HG02852 (cell line): ENCODE data around the gene PES1.
"Not testable (repeated sequence)": the region's sequence is repeated elsewhere in the genome, so short reads cannot be mapped to it uniquely, and the experiment has no call there.

Source experiments
- ATAC-seq: cut with Tn5 transposase; IDR thresholded peaks from one replicate; pipeline ENCODE4 v1.9.1; 2021; ENCODE audit warnings: mild to moderate bottlenecking, moderate library complexity; ENCODE audit not compliant: unreplicated experiment

PES1 gene

GRCh38 chr22:30591588-30592359 lies at the start of gene PES1:
PES1 (minus strand) TSS chr22:30591910; CDS start chr22:30591833, 77 bp downstream.
- ATAC-seq = peak; percentile 99

GRCh38 chr22:30640839-30641430 lies 49.2 kb upstream of the PES1 start:
- ATAC-seq = no peak

GRCh38 chr22:30640361-30640760 lies 48.7 kb upstream of the PES1 start:
- ATAC-seq = no peak

DNA sequence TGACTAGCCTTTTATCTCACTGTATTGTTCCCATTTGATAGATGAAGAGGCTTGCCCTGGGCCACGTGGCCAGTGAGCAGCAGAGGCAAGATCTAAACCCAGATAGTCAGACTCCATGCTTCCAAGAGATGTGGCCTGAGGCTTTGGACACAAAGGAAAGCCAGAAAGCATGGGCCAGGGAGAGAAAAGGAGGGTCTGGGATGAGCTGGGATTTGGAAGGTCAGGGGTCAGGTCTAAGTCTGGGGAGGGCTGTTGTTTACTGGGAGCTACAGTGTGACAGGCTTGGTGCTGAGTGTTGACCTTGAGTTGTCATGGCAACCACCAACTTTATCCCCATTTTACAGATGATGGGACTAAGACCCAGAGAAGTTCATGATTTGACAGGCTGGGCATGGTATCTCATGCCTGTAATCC lies 46.0 kb upstream of the PES1 start:
- no peak for ATAC-seq

DNA sequence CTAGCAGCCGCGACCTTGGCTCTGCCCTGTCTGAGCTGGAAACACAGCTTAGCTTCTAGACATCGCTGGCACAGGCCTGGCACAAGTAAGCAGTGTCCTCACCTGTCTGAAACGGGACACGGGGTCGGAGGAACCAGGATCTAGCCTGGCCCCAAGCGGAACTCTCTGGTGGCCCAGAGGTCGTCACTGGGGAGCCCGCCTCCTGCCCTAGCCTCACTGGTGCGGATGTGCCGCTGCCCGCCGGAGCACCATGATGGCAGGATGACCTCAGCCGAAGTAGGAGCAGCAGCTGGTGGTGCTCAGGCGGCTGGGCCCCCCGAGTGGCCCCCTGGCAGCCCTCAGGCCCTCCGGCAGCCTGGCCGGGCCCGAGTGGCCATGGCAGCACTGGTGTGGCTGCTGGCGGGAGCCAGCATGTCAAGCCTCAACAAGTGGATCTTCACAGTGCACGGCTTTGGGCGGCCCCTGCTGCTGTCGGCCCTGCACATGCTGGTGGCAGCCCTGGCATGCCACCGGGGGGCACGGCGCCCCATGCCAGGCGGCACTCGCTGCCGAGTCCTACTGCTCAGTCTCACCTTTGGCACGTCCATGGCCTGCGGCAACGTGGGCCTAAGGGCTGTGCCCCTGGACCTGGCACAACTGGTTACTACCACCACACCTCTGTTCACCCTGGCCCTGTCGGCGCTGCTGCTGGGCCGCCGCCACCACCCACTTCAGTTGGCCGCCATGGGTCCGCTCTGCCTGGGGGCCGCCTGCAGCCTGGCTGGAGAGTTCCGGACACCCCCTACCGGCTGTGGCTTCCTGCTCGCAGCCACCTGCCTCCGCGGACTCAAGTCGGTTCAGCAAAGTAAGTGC lies 44.7 kb upstream of the PES1 start:
- no peak for ATAC-seq

DNA sequence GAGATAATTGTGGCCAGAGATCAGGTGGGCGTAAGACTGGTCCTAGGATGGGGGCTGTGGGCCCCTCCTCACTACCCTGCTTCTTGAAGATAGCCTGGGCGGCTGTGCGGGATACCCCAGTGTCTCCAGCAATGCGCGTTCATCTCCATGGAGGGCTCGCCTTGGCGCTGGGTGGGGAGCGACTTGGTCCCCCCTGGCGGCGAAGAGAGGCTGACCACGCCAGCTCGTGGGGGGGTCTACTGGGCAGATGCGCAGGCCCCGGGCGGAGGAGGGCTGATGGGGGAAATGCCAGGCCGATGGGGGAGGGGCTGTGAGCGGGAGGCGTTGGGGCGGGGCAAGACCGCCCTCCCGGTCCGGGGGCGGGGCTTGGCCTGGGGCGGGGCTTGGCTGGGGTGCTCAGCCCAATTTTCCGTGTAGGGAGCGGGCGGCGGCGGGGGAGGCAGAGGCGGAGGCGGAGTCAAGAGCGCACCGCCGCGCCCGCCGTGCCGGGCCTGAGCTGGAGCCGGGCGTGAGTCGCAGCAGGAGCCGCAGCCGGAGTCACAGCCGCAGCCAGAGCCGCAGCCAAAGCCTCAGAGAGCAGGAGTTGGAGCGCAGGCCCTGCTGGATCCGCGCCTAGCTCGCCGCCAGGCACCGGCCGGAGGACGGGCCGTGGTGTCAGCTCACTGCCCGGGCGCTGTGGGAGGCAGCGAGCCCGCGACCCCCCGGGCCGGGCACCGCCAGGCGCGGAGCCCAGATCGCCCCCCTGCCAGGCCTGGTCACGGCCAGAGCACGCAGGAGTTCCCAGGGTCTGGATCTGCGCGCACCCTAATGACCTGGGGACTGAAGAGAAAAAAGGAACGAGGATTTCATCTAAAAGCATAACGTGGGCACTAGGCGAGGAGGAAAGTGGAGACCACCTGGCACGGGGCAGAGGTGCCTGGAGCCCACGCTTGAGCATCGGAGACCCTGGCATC lies 43.8 kb upstream of the PES1 start, which contains the start of gene SLC35E4:
Gene SLC35E4 (plus strand): TSS at position 509 of the 953 bp plus-strand sequence. CDS start 670 bp downstream, outside the sequence.
- peak; percentile 73 for ATAC-seq

DNA sequence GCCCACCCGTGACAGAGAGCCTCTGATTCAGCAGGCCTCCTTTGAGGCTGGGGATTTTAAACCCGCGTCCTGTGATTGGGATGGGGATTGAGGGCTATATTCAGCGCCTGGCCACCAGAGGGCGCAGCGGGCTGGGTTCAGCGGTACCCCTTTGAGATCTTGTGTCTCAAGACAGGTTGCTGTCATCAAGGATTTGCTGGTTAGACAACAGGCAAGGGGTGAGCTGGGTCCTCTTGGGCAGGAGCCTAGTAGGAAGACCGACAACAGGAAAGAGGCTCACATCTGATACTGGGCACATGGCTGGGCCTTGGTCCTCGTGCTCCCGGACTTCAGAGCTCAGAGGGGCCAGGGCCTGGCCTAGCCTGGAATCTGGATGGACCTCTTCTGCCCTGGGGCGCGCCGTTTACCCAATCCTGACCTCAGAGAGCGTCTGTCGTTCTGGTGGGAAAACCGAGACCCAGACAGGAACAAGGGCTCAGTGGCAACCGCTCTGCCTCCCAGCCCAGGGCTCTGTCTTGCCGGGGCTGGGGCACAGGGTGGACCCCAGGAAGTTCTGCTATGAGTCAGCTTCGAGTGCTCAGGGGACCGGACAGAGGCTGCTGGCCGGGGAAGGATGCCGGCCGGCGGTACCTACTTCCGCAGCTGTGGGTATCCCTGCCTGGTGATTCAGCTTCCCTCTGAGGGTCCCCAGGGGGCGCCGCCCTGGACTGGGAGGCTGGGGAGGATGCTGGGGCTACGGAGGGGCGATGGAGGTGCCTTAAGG lies 42.9 kb upstream of the PES1 start:
- ATAC-seq = peak; percentile 40

DNA sequence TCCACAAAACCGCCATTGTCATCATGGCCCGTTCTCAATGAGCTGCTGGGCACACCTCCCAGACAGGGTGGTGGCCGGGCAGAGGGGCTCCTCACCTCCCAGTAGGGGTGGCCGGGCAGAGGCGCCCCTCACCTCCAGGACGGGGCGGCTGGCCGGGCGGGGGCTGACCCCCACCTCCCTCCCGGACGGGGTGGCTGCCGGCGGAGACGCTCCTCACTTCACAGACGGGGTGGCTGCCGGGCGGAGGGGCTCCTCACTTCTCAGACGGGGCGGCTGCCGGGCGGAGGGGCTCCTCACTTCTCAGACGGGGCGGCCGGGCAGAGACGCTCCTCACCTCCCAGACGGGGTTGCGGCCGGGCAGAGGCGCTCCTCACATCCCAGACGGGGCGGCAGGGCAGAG lies 39.8 kb upstream of the PES1 start:
- ATAC-seq = not testable (repeated sequence)

DNA sequence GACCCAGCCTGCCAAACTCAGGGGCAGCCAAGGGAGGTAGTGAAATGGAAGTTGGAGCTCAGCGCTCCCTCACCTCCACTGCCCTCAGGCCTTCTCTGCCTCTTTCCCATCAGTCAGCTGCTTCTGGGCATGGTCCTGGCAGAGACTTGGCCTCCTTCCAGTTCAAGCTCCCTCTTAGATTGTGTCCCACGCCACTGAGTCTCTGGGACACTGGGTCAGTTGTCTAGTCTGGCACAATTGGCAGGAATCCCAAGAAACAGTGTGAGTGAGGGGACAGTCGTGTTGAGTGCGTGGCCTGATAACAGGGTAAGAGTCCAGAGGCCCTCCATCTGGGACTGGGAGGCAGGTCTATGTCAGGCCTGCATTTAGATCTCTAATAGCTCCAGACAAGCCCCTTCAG lies 36.8 kb upstream of the PES1 start:
- ATAC-seq = no peak

DNA sequence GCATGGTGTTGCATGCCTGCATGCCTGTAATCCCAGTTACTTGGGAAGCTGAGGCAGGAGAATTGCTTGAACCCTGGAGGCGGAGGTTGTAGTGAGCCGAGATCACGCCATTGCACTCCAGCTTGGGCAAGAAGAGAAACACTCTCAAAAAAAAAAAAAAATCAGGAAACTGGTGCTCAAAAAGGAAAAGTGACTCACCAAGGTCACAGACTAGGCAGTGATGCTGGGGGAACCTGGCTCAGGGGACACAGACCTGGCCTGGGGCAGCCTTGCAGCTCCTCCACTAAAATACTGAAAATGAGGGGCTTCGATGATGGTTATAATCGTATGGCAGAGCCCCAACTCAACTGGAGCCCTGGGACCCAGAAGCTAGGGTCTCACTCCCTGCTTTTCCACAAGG lies 35.8 kb upstream of the PES1 start:
- ATAC-seq = no peak

DNA sequence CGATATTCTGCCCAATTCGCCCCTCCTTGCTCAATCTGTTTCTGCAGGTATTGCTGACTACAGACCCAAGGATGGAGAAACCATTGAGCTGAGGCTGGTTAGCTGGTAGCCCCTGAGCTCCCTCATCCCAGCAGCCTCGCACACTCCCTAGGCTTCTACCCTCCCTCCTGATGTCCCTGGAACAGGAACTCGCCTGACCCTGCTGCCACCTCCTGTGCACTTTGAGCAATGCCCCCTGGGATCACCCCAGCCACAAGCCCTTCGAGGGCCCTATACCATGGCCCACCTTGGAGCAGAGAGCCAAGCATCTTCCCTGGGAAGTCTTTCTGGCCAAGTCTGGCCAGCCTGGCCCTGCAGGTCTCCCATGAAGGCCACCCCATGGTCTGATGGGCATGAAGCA lies 34.7 kb upstream of the PES1 start:
- ATAC-seq = no peak

DNA sequence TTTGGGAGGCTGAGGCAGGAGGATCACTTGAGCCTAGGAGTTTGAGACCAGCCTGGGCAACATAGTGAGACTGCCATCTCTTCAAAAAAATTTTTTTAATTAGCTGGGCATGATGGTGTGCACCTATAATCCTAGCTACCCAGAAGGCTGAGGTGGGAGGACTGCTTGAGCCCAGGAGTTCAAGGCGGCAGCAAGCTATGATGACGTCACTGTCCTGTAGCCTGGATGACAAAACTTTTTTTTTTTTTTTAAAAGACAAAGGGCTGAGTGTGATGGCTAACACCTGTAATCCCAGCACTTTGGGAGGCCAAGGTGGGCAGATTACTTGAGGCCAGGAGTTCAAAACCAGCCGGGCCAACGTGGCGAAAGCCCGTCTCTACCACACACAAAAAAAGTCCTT lies 28.2 kb upstream of the PES1 start:
- ATAC-seq = not testable (repeated sequence)

- ATAC-seq = no peak
Measured at GRCh38 chr22:30617819-30618218, 26.1 kb upstream of the PES1 start.

DNA sequence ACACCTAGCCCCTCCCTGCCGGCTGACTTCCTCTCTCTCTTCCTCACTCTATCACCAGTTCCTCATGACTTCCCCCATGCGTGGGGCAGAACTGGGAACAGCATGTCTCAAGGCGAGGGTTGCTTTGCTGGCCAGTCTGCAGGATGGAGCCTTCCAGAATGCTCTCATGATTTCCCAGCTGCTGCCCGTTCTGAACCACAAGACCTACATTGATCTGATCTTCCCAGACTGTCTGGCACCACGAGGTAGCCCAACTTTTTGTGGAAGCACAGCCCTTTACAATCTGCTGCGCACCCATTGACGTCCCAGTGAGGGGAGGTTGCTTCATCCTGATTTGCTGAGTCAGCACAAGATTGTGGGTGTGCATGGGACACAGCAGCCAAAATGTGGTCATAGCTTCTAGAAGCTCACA lies 23.8 kb upstream of the PES1 start:
- ATAC-seq = no peak

DNA sequence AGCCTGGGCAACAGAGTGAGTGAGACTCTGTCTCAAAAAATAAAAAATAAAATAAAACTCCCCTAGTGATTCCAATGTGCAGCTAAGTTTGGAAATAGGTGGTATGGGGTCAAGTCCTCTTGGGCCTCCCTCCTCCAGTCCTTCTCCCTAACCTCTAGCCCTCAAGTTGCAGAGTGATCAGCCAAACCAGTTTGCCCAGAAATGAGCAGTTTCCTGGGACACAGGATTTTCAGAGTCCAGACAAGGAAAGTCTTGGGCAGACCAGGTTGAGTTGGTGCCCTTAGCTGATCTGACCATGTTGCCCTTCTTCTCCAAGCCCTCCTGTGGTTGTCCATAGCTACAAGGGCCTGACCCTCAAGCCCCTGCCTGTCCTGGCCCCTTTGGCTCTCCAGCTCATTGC lies 23.2 kb upstream of the PES1 start:
- no peak for ATAC-seq

DNA sequence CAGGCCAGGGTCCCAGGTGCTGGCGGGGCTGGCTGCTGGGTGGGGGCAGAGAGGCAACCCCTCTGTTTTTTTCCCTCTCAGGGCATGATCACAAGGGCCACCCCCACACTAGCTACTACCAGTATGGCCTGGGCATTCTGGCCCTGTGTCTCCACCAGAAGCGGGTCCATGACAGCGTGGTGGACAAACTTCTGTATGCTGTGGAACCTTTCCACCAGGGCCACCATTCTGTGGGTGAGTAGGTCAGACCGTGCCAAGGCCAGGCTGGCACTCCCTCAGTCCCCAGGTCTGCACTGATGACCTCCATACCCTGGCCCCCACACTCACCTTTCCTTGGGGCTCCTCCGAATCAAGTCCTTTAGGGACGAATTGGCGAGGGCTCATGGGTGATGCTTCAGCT lies 22.6 kb upstream of the PES1 start:
- ATAC-seq = no peak

GRCh38 chr22:30612789-30613188 lies 21.1 kb upstream of the PES1 start:
- ATAC-seq = no peak

DNA sequence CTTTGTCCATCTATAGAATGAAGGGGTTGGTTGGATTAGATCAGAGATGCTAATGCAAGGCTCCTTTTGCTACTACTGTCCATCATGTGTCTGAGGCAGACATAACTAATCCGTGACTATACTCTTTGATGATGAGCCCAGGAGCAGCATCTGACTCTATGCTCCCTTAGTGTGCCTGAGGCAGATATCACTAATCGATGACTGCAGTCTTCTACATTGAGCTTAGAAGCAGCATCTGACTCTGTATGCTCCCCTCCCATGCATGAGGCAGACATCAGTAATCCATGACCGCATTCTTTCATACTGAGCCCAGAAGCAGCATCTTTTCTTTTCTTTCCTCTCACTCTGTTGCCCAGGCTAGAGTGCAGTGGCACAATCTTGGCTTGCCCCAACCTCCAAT lies 19.5 kb upstream of the PES1 start:
- no peak for ATAC-seq

GRCh38 chr22:30610299-30610698 lies 18.6 kb upstream of the PES1 start:
- no peak for ATAC-seq
